ENCODE results near the gene GULP1. TPM values are rescaled to one million over a fixed set of nuclear protein-coding genes. Genes with fewer than 3 reads are reported as not detected.
A peak's percentile ranks its signal among the peaks of the same experiment; 100 is the strongest.

Gene GULP1
- total and polyA plus RNA-seq, 2 donors (not counting 1 experiment from before 2014, with no cell fraction given) = 43.5 to 82.4 TPM

- Histone ChIP-seq H3K27ac (ENCODE audit: insufficient read depth, low read length) (no peak overlapping the region), H2AFZ (ENCODE audit: low read length) (no peak overlapping the region), H4K20me1 (ENCODE audit: control insufficient read depth, extremely low read depth, insufficient read depth, low read length) (no peaks in the 10 kb centered on the region), H3K4me3 (replicated peaks in 1 of 4; ENCODE audit: control extremely low read depth in 1 of 4, insufficient read depth in 1 of 4, low read depth in 3 of 4, low read length in 4 of 4) (no peak overlapping the region), H3K27me3 (ENCODE audit: control insufficient read depth, insufficient read depth, low read length) (no peaks in the 10 kb centered on the region), H3K4me1 (ENCODE audit: control insufficient read depth, extremely low read depth, insufficient read depth, low read length) (no peaks in the 10 kb centered on the region), H3K4me2 (ENCODE audit: extremely low read depth, insufficient read depth, low read length) (no peak overlapping the region), H3K79me2 (ENCODE audit: control insufficient read depth, insufficient read depth, low read length) (no peaks in the 10 kb centered on the region), H3K9ac (ENCODE audit: insufficient read depth, low read length) (no peak overlapping the region), H3K36me3 (ENCODE audit: control insufficient read depth, insufficient read depth, low read length) (peaks cover 2% of the 10 kb centered on the region), H3K9me3 (ENCODE audit: control insufficient read depth, insufficient read depth, low read depth, low read length) (no peaks in the 10 kb centered on the region)
- peak in 1 of 2 donors; percentile 88 for DNase-seq (ENCODE audit: low read depth in 2 of 2)
- TF ChIP-seq, protein P1, sequence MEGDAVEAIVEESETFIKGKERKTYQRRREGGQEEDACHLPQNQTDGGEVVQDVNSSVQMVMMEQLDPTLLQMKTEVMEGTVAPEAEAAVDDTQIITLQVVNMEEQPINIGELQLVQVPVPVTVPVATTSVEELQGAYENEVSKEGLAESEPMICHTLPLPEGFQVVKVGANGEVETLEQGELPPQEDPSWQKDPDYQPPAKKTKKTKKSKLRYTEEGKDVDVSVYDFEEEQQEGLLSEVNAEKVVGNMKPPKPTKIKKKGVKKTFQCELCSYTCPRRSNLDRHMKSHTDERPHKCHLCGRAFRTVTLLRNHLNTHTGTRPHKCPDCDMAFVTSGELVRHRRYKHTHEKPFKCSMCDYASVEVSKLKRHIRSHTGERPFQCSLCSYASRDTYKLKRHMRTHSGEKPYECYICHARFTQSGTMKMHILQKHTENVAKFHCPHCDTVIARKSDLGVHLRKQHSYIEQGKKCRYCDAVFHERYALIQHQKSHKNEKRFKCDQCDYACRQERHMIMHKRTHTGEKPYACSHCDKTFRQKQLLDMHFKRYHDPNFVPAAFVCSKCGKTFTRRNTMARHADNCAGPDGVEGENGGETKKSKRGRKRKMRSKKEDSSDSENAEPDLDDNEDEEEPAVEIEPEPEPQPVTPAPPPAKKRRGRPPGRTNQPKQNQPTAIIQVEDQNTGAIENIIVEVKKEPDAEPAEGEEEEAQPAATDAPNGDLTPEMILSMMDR (conservative IDR thresholded peaks at IDR 0.05 in 1 of 2, IDR thresholded peaks at IDR 0.05 in 1 of 2; ENCODE audit: low read depth in 1 of 2, low read length in 2 of 2) = no peak
- TF ChIP-seq EZH2 (IDR thresholded peaks at IDR 0.05; ENCODE audit: low read length, missing control alignments) = no peak
These were observed 184.3 kb downstream of the GULP1 start for GRCh38 chr2:188475945-188476344.

DNA sequence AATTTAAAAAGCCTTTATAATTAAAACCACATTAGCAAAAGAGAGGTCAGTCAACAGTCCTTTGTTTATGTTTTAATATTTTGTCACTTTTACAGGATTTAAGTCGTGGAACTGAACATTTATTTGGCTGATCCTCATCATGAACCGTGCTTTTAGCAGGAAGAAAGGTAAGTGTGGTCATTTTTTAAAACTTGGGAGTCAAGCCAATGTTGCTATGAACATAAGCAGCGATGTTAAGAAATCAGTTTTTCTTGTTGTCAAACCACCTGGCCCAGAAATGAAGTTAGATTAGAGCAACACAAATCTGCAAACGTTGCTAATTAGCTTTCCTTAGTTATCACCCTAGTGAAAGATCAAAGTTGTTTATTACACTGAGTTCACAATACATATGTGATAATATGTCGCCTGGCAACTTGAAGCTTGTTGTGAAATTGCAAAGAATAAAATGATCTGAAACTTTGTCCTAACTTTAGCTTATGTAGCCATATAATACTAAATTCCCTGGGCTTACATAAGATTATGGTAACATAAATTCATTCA, 186.0 kb downstream of the GULP1 start:
- H3K9ac ChIP-seq (ENCODE audit: insufficient read depth, low read length) = no peak overlapping the region
- H3K4me1 ChIP-seq (ENCODE audit: control insufficient read depth, extremely low read depth, insufficient read depth, low read length) = no peaks in the 10 kb centered on the region
- TF ChIP-seq EZH2 (IDR thresholded peaks at IDR 0.05; ENCODE audit: low read length, missing control alignments) = no peak
- TF ChIP-seq, protein P1 (conservative IDR thresholded peaks at IDR 0.05 in 1 of 2, IDR thresholded peaks at IDR 0.05 in 1 of 2; ENCODE audit: low read depth in 1 of 2, low read length in 2 of 2) = no peak
- H2AFZ ChIP-seq (ENCODE audit: low read length) = no peak overlapping the region
- no peaks in the 10 kb centered on the region for H3K9me3 ChIP-seq (ENCODE audit: control insufficient read depth, insufficient read depth, low read depth, low read length)
- no peak for DNase-seq (ENCODE audit: low read depth in 2 of 2)
- H4K20me1 ChIP-seq (ENCODE audit: control insufficient read depth, extremely low read depth, insufficient read depth, low read length) = no peaks in the 10 kb centered on the region
- H3K79me2 ChIP-seq (ENCODE audit: control insufficient read depth, insufficient read depth, low read length) = no peaks in the 10 kb centered on the region
- H3K4me2 ChIP-seq (ENCODE audit: extremely low read depth, insufficient read depth, low read length) = no peak overlapping the region
- no peaks in the 10 kb centered on the region for H3K27me3 ChIP-seq (ENCODE audit: control insufficient read depth, insufficient read depth, low read length)
- H3K36me3 ChIP-seq (ENCODE audit: control insufficient read depth, insufficient read depth, low read length) = peaks cover 2% of the 10 kb centered on the region
- H3K27ac ChIP-seq (ENCODE audit: insufficient read depth, low read length) = no peak overlapping the region
- no peak overlapping the region for H3K4me3 ChIP-seq (replicated peaks in 1 of 4; ENCODE audit: control extremely low read depth in 1 of 4, insufficient read depth in 1 of 4, low read depth in 3 of 4, low read length in 4 of 4)

- no peaks in the 10 kb centered on the region for H3K9me3 ChIP-seq (ENCODE audit: control insufficient read depth, insufficient read depth, low read depth, low read length)
- no peak for DNase-seq (ENCODE audit: low read depth in 2 of 2)
- TF ChIP-seq EZH2 (IDR thresholded peaks at IDR 0.05; ENCODE audit: low read length, missing control alignments) = no peak
- TF ChIP-seq, protein P1 (conservative IDR thresholded peaks at IDR 0.05 in 1 of 2, IDR thresholded peaks at IDR 0.05 in 1 of 2; ENCODE audit: low read depth in 1 of 2, low read length in 2 of 2) = no peak
- H3K27me3 ChIP-seq (ENCODE audit: control insufficient read depth, insufficient read depth, low read length) = no peaks in the 10 kb centered on the region
- H3K4me1 ChIP-seq (ENCODE audit: control insufficient read depth, extremely low read depth, insufficient read depth, low read length) = no peaks in the 10 kb centered on the region
- no peak overlapping the region for H3K4me2 ChIP-seq (ENCODE audit: extremely low read depth, insufficient read depth, low read length)
- H3K79me2 ChIP-seq (ENCODE audit: control insufficient read depth, insufficient read depth, low read length) = no peaks in the 10 kb centered on the region
- no peak overlapping the region for H3K4me3 ChIP-seq (replicated peaks in 1 of 4; ENCODE audit: control extremely low read depth in 1 of 4, insufficient read depth in 1 of 4, low read depth in 3 of 4, low read length in 4 of 4)
- H4K20me1 ChIP-seq (ENCODE audit: control insufficient read depth, extremely low read depth, insufficient read depth, low read length) = no peaks in the 10 kb centered on the region
- peaks cover 2% of the 10 kb centered on the region for H3K36me3 ChIP-seq (ENCODE audit: control insufficient read depth, insufficient read depth, low read length)
- no peak overlapping the region for H3K27ac ChIP-seq (ENCODE audit: insufficient read depth, low read length)
- H3K9ac ChIP-seq (ENCODE audit: insufficient read depth, low read length) = no peak overlapping the region
- H2AFZ ChIP-seq (ENCODE audit: low read length) = no peak overlapping the region
These were observed 187.1 kb downstream of the GULP1 start for GRCh38 chr2:188478724-188479123.
